Spleen (tissue), 13 donors: ENCODE measurements around the gene IQGAP1. TPM values are rescaled to one million over a fixed set of nuclear protein-coding genes. Genes with fewer than 3 reads are reported as not detected.

Experiments
- DNase-seq: peaks from one replicate; pipeline ENCODE4 v3.0.0-alpha.2; 2020
- H3K27ac ChIP-seq, 8 donors: fragments of 200-600 bp; sonication (generic) in 7 of 8; 1 replicate in 4 of 8; 2 replicates in 4 of 8; pipeline versions ENCODE4 v1.5.0 to v1.8.0; 2016 to 2021; ENCODE audit warnings: inconsistent platforms in 4 of 8, mild to moderate bottlenecking in 4 of 8, moderate library complexity in 1 of 8
- H3K27me3 ChIP-seq, 7 donors: fragments of 200-600 bp; sonication (generic) in 6 of 7; replicated peaks in 1 of 7; 1 replicate in 4 of 7; 2 replicates in 3 of 7; pipeline versions ENCODE4 v1.5.0 to v1.8.0; 2016 to 2021; ENCODE audit warnings: inconsistent platforms in 3 of 7, mild to moderate bottlenecking in 1 of 7
- H3K36me3 ChIP-seq, 6 donors: fragments of 200-600 bp; sonication (generic) in 5 of 6; 1 replicate in 4 of 6; 2 replicates in 2 of 6; pipeline versions ENCODE4 v1.5.0 to v1.8.0; 2016 to 2021; ENCODE audit warnings: inconsistent platforms in 2 of 6
- H3K4me1 ChIP-seq, 6 donors: fragments of 200-600 bp; sonication (generic) in 5 of 6; 1 replicate in 3 of 6; 2 replicates in 3 of 6; pipeline versions ENCODE4 v1.5.0 to v1.8.0; 2016 to 2021; ENCODE audit warnings: inconsistent platforms in 3 of 6
- H3K4me3 ChIP-seq, 8 donors: fragments of 200-600 bp; sonication (generic) in 7 of 8; 1 replicate in 4 of 8; 2 replicates in 4 of 8; pipeline versions ENCODE4 v1.5.0 to v1.8.0; 2016 to 2021; ENCODE audit warnings: inconsistent platforms in 4 of 8, mild to moderate bottlenecking in 4 of 8, moderate library complexity in 2 of 8
- H3K9me3 ChIP-seq, 8 donors: fragments of 200-600 bp; sonication (generic) in 7 of 8; 1 replicate in 4 of 8; 2 replicates in 4 of 8; pipeline versions ENCODE4 v1.5.0 to v1.8.0; 2016 to 2021; ENCODE audit warnings: inconsistent platforms in 4 of 8
- POLR2A ChIP-seq, 3 donors: fragments of 450-650 bp; IDR thresholded peaks; one replicate each; pipeline ENCODE4 v1.5.1; 2017; ENCODE audit warnings: antibody characterized with exemption in 3 of 3, mild to moderate bottlenecking in 1 of 3
- POLR2AphosphoS5 ChIP-seq, 3 donors: sonication (generic); formaldehyde crosslinking; IDR thresholded peaks; one replicate each; pipeline ENCODE4 v1.5.1; 2017; ENCODE audit warnings: antibody characterized with exemption in 3 of 3
- WGBS, 5 donors: extraction: QIAGEN DNeasy Blood & Tissue Kit in 3 of 5; methylation state at CpG; one replicate each; pipeline versions ENCODE4 v1.1.5 to v1.1.7; 2013 to 2018; 5-methylcytosine and 5-hydroxymethylcytosine counted together
- intact Hi-C: fragments of 100-400 bp; cut with DNase I; formaldehyde crosslinking; loops from one replicate; pipeline ENCODE4 v1.15.0; 2023; ENCODE audit warnings: low total_unique reads
- long read RNA-seq, 2 donors: transcript quantifications; one replicate each; lab custom pipeline, GENCODE V29; 2026
- polyA plus RNA-seq, 3 donors: library from polyadenylated mRNA; stranded (reverse); fragments of 200-250 nt; gene quantifications; one replicate each; pipeline ENCODE4 v1.2.1, GENCODE V29; 2013
- total RNA-seq, 7 donors: library from RNA; depleted of rRNA in 3 of 7; stranded (reverse); fragments of >200 nt in 3 of 7; fragmentation: NEBNext Ultra II Directional in 4 of 7; extraction: Animal tissue kit (Norgen Biotek cat#: 25700) in 4 of 7; gene quantifications; one replicate each; pipeline versions ENCODE4 v1.1.0 to v1.2.1, GENCODE V29; 2016 to 2021
- TF ChIP-seq, protein P1 (sequence below), 11 experiments: fragments of 200-600 bp in 7 of 11; fragments of 450-650 bp in 4 of 11; sonication (generic) in 4 of 11; IDR thresholded peaks in 8 of 11; conservative IDR thresholded peaks in 3 of 11; 1 replicate in 7 of 11; 2 replicates in 4 of 11; pipeline versions ENCODE4 v1.4.0 to v1.8.0; 2016 to 2021; ENCODE audit warnings: antibody characterized with exemption in 11 of 11, inconsistent platforms in 4 of 11, mild to moderate bottlenecking in 1 of 11
- donor health status: healthy with polysubstance abuse.
- donor health status: DM: no; HTN: no; CAD: no; lungs with moderate emphysema.
- donor health status: DM: no; HTN: no; CAD: no.
- donor health status: Bipolar disorder and iron deficiency.
- donor health status: healthy.
- donor health status: DM: no; HTN: no; CAD: no.
- donor health status: DM: yes; HTN: yes; CAD: no.

IQGAP1 gene, protein sequence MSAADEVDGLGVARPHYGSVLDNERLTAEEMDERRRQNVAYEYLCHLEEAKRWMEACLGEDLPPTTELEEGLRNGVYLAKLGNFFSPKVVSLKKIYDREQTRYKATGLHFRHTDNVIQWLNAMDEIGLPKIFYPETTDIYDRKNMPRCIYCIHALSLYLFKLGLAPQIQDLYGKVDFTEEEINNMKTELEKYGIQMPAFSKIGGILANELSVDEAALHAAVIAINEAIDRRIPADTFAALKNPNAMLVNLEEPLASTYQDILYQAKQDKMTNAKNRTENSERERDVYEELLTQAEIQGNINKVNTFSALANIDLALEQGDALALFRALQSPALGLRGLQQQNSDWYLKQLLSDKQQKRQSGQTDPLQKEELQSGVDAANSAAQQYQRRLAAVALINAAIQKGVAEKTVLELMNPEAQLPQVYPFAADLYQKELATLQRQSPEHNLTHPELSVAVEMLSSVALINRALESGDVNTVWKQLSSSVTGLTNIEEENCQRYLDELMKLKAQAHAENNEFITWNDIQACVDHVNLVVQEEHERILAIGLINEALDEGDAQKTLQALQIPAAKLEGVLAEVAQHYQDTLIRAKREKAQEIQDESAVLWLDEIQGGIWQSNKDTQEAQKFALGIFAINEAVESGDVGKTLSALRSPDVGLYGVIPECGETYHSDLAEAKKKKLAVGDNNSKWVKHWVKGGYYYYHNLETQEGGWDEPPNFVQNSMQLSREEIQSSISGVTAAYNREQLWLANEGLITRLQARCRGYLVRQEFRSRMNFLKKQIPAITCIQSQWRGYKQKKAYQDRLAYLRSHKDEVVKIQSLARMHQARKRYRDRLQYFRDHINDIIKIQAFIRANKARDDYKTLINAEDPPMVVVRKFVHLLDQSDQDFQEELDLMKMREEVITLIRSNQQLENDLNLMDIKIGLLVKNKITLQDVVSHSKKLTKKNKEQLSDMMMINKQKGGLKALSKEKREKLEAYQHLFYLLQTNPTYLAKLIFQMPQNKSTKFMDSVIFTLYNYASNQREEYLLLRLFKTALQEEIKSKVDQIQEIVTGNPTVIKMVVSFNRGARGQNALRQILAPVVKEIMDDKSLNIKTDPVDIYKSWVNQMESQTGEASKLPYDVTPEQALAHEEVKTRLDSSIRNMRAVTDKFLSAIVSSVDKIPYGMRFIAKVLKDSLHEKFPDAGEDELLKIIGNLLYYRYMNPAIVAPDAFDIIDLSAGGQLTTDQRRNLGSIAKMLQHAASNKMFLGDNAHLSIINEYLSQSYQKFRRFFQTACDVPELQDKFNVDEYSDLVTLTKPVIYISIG (N-terminal part only)
- total RNA-seq (100 to 1,000 TPM; 190 to 282 (median 261) TPM), polyA plus RNA-seq (10 to 100 TPM; 48.1 to 72.0 (median 51.6) TPM)
- long read RNA-seq, donor 1, full-length matches to known transcripts, result 8 of 55 reads
- long read RNA-seq, donor 1, partial matches to known transcripts, result 47 of 55 reads
- long read RNA-seq, donor 1, other reads (novel, unspliced or antisense), result 0 of 55 reads
- long read RNA-seq, donor 2, full-length matches to known transcripts, result 18 of 37 reads
- long read RNA-seq, donor 2, partial matches to known transcripts, result 19 of 37 reads
- long read RNA-seq, donor 2, other reads (novel, unspliced or antisense), result 0 of 37 reads

GRCh38 chr15:90387534-90388461, at the start of gene IQGAP1:
Gene IQGAP1, plus strand, starts transcription at chr15:90388242. Its CDS starts 100 bp downstream, at chr15:90388342.
- peak; percentile 99 for DNase-seq
- intact Hi-C loops, result no loop called here
- TF ChIP-seq, protein P1, sequence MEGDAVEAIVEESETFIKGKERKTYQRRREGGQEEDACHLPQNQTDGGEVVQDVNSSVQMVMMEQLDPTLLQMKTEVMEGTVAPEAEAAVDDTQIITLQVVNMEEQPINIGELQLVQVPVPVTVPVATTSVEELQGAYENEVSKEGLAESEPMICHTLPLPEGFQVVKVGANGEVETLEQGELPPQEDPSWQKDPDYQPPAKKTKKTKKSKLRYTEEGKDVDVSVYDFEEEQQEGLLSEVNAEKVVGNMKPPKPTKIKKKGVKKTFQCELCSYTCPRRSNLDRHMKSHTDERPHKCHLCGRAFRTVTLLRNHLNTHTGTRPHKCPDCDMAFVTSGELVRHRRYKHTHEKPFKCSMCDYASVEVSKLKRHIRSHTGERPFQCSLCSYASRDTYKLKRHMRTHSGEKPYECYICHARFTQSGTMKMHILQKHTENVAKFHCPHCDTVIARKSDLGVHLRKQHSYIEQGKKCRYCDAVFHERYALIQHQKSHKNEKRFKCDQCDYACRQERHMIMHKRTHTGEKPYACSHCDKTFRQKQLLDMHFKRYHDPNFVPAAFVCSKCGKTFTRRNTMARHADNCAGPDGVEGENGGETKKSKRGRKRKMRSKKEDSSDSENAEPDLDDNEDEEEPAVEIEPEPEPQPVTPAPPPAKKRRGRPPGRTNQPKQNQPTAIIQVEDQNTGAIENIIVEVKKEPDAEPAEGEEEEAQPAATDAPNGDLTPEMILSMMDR (IDR thresholded peaks at IDR 0.05 in 8 of 11, conservative IDR thresholded peaks at IDR 0.05 in 3 of 11), result peak in 1 of 11 experiments; percentile 32
- TF ChIP-seq POLR2AphosphoS5 (IDR thresholded peaks at IDR 0.05) (peak; percentile 98 to 99 (median 98)), POLR2A (IDR thresholded peaks at IDR 0.05) (peak; percentile 60 to 94 (median 87))

DNA sequence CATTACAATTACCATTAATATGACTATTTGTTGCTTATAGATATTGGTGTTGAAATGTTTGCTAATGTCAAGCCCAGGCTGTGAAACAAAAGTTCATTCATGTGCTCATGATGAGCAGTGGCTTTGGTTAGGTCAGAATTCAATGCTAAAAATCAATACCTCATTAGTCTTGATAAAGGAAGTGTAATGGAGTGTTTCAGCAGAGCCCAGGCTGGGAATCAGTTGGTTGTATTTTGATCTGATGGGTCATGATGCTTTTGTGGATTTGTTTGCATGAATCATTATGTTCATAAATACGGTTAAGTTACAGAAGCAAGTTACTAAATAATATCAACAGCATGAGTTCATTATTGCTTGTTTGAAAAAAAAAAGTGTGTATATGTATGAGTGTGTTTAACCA, 49.5 kb upstream of the IQGAP1 start:
- Histone ChIP-seq H3K4me1 (peaks cover 14 to 34% (median 29%) of the 10 kb centered on the region in 6 donors), H3K27ac (no peak overlapping the region), H3K36me3 (no peaks in the 10 kb centered on the region), H3K9me3 (no peaks in the 10 kb centered on the region), H3K27me3 (no peaks in the 10 kb centered on the region), H3K4me3 (no peak overlapping the region)
- intact Hi-C loops, result no loop called here
- no peak for DNase-seq
- TF ChIP-seq POLR2AphosphoS5 (IDR thresholded peaks at IDR 0.05) (no peak), POLR2A (IDR thresholded peaks at IDR 0.05) (no peak)
- WGBS, 5 donors, result 91 to 98% (median 94%) methylated on average over 1 of the region's 1 CpG

More at GRCh38 chr15:90387534-90388461, at the start of gene IQGAP1:
- peak within 1 kb of the TSS; percentile 62 to 92 (median 76) for H3K4me3 ChIP-seq
- H3K27ac ChIP-seq, result peak within 1 kb of the TSS; percentile 92 to 100 (median 98)
- no peaks in the 10 kb centered on the region for H3K9me3 ChIP-seq
- 6 to 30% (median 9%) methylated on average over 12 to 62 of the region's 62 CpGs for WGBS, 5 donors
- H3K27me3 ChIP-seq, result no peaks in the 10 kb centered on the region
- peaks cover 0 to 24% (median 13%) of the 10 kb centered on the region in 6 donors for H3K36me3 ChIP-seq
- peaks cover 26 to 53% (median 47%) of the 10 kb centered on the region in 6 donors for H3K4me1 ChIP-seq

GRCh38 chr15:90340345-90340744, 47.7 kb upstream of the IQGAP1 start:
- peaks cover 16 to 50% (median 42%) of the 10 kb centered on the region in 6 donors for H3K4me1 ChIP-seq
- no peak for DNase-seq
- no peaks in the 10 kb centered on the region for H3K36me3 ChIP-seq
- H3K9me3 ChIP-seq, result no peaks in the 10 kb centered on the region
- H3K27me3 ChIP-seq, result no peaks in the 10 kb centered on the region
- intact Hi-C loops, result no loop called here
- TF ChIP-seq, protein P1 (IDR thresholded peaks at IDR 0.05 in 8 of 11, conservative IDR thresholded peaks at IDR 0.05 in 3 of 11), result no peak
- no peak for TF ChIP-seq POLR2A (IDR thresholded peaks at IDR 0.05)
- TF ChIP-seq POLR2AphosphoS5 (IDR thresholded peaks at IDR 0.05), result no peak
- no peak overlapping the region for H3K27ac ChIP-seq
- H3K4me3 ChIP-seq, result no peak overlapping the region
- 77 to 85% (median 83%) methylated on average over 6 of the region's 6 CpGs for WGBS, 5 donors
